HepG2 (cell line): Measurements from ENCODE around the gene LRRC27. TPM values are rescaled to one million over a fixed set of nuclear protein-coding genes. Genes with fewer than 3 reads are reported as not detected.
"Not testable (repeated sequence)": the region's sequence is repeated elsewhere in the genome, so short reads cannot be mapped to it uniquely, and the experiment has no call there.

Experiments used
- ATAC-seq: fragments of 200-7000 bp; cut with Tn5 transposase; 3 replicates; pipeline ENCODE4 v1.9.1; 2020; ENCODE audit warnings: mild to moderate bottlenecking, moderate library complexity
- BruUV-seq: library from RNA; stranded (reverse); fragments of 400-500 nt; replicated peaks from 2 replicates; lab custom pipeline; 2021; lab: Mats Ljungman, UMichigan
- CTCF ChIA-PET: fragments of 300-600 bp; formaldehyde crosslinking; extraction: SDS; loops from one replicate; lab custom pipeline; 2021; ENCODE audit warnings: low total read pairs, inconsistent platforms, low intra/inter-chr PET ratio; lab: Yijun Ruan, JAX
- POLR2A ChIA-PET: fragments of 350-600 bp; sonication (Branson Sonifier 250); formaldehyde crosslinking; loops from one replicate; lab custom pipeline; 2020; ENCODE audit warnings: antibody characterized with exemption, inconsistent platforms; lab: Yijun Ruan, JAX
- DNase-seq: peaks from one replicate; pipeline ENCODE4 v3.0.0-alpha.2; 2015; ENCODE audit warnings: low spot score
- FAIRE-seq: peaks from 3 replicates; lab custom pipeline; 2011; peaks lifted over from hg19 to GRCh38; lab: Jason Lieb, UNC
- H2AFZ ChIP-seq: one replicate; pipeline ENCODE4 v1.6.1; 2011; ENCODE audit warnings: low read length, inconsistent platforms
- H3K27ac ChIP-seq: fragments of 300-600 bp; 3 replicates; pipeline ENCODE4 v1.8.0; 2011; ENCODE audit warnings: mixed run types, mild to moderate bottlenecking, mixed read lengths, low read length, inconsistent platforms; ENCODE audit not compliant: insufficient read depth; ENCODE audit errors: extremely low read length
- H3K27me3 ChIP-seq, 2 experiments: fragments of 200-600 bp in 1 of 2; 2 replicates in 1 of 2; 3 replicates in 1 of 2; pipeline versions ENCODE4 v1.6.0 to v1.8.0; 2011; ENCODE audit warnings: low read length in 2 of 2, mild to moderate bottlenecking in 2 of 2, moderate library complexity in 2 of 2, inconsistent platforms in 1 of 2; ENCODE audit not compliant: insufficient read depth in 2 of 2, control insufficient read depth in 1 of 2
- H3K36me3 ChIP-seq, 2 experiments: fragments of 200-600 bp in 1 of 2; replicated peaks in 1 of 2; 2 replicates in 1 of 2; 3 replicates in 1 of 2; pipeline versions ENCODE4 v1.5.1 to v1.8.0; 2011; ENCODE audit warnings: low read length in 2 of 2, inconsistent platforms in 1 of 2; ENCODE audit not compliant: insufficient read depth in 2 of 2, control insufficient read depth in 1 of 2
- H3K4me1 ChIP-seq: 2 replicates; pipeline ENCODE4 v1.5.1; 2012; ENCODE audit warnings: low read length, inconsistent platforms; ENCODE audit not compliant: insufficient read depth
- H3K4me2 ChIP-seq: 2 replicates; pipeline ENCODE4 v1.6.0; 2011; ENCODE audit warnings: low read depth, low read length, inconsistent platforms
- H3K4me3 ChIP-seq, 3 experiments: fragments of 200-600 bp in 1 of 3; sonication (generic), shearing (Covaris generic) in 1 of 3; replicated peaks in 1 of 3; 2 replicates each; pipeline ENCODE4 v1.5.1; 2011 to 2016; ENCODE audit warnings: low read length in 3 of 3, inconsistent platforms in 2 of 3, low read depth in 2 of 3, mild to moderate bottlenecking in 2 of 3, control low read depth in 1 of 3, mixed read lengths in 1 of 3; ENCODE audit not compliant: insufficient read depth in 1 of 3
- H3K79me2 ChIP-seq: one replicate; pipeline ENCODE4 v1.6.1; 2011; ENCODE audit warnings: low read length, inconsistent platforms; ENCODE audit not compliant: insufficient read depth
- H3K9ac ChIP-seq: 2 replicates; pipeline ENCODE4 v1.6.0; 2011; ENCODE audit warnings: mild to moderate bottlenecking, low read depth, low read length, inconsistent platforms; ENCODE audit not compliant: insufficient read depth
- H3K9me3 ChIP-seq: 2 replicates; pipeline ENCODE4 v1.5.1; 2012; ENCODE audit warnings: mild to moderate bottlenecking, low read length
- H4K20me1 ChIP-seq: 2 replicates; pipeline ENCODE4 v1.6.0; 2011; ENCODE audit warnings: inconsistent platforms, mild to moderate bottlenecking, low read length, moderate library complexity; ENCODE audit not compliant: insufficient read depth
- ARNT2 ChIP-seq: sonication (generic); formaldehyde crosslinking; IDR thresholded peaks from 2 replicates; pipeline ENCODE4 v1.8.0; 2022; ENCODE audit warnings: mild to moderate bottlenecking, low read depth, missing genetic modification reagents, moderate library complexity
- ZNF354B ChIP-seq: sonication (generic); formaldehyde crosslinking; IDR thresholded peaks from 2 replicates; pipeline ENCODE4 v1.8.0; 2022; ENCODE audit warnings: mild to moderate bottlenecking, missing genetic modification reagents
- WGBS: methylation state at CpG from one replicate; pipeline ENCODE4 v1.1.6; 2017; ENCODE audit warnings: low lambda C conversion rate; 5-methylcytosine and 5-hydroxymethylcytosine counted together
- in situ Hi-C: cut with HindIII; loops from 2 replicates; pipeline ENCODE4 v1.10.0; 2017; ENCODE audit warnings: low pct_unique_long_range_greater_than_20kb; ENCODE audit not compliant: extremely low pct_ligation_motif_present
- intact Hi-C: fragments of 100-400 bp; cut with micrococcal nuclease; formaldehyde crosslinking; loops from one replicate; pipeline ENCODE4 v1.10.0; 2022; ENCODE audit not compliant: unreplicated experiment
- polyA plus RNA-seq, 8 experiments: library from polyadenylated mRNA; depleted of rRNA in 3 of 8; stranded (reverse) in 7 of 8; unstranded in 1 of 8; fragments of >200 nt; fragmentation: Illumina TruSeq in 4 of 8; extraction: Trizol in 4 of 8; gene quantifications; 2 replicates each; pipeline versions ENCODE4 v1.2.1 to v1.2.3, GENCODE V29; 2011 to 2016; ENCODE audit warnings: low read depth in 4 of 8, missing spikeins in 1 of 8, mixed read lengths in 1 of 8; ENCODE audit not compliant: insufficient read depth in 1 of 8
- total RNA-seq, 5 experiments: library from RNA; depleted of rRNA; stranded (reverse); fragments of >200 nt; fragmentation: Illumina TruSeq; extraction: Trizol; gene quantifications; 2 replicates each; pipeline ENCODE4 v1.2.3, GENCODE V29; 2016; ENCODE audit warnings: low read depth in 1 of 5

LRRC27 gene
- total and polyA plus RNA-seq, 2 of the 13 experiments (the other 11 are each of a cell fraction or from before 2014, with no cell fraction given) = 4.2 to 4.6 TPM

- in situ Hi-C loops = no loop called here
- FAIRE-seq = no peak
- no peak for DNase-seq
- TF ChIP-seq ARNT2 (CRISPR knock-in tag) = no peak
- peak; percentile 78; the same call in 1 of the 2 replicates for TF ChIP-seq ZNF354B (CRISPR knock-in tag)
- CTCF ChIA-PET = no interaction called here
- H3K79me2 ChIP-seq = no peaks in the 10 kb centered on the region
- no peak overlapping the region for H3K4me2 ChIP-seq
- POLR2A ChIA-PET = no interaction called here
- no peaks in the 10 kb centered on the region for H4K20me1 ChIP-seq
- H2AFZ ChIP-seq = no peak overlapping the region
- no peak for ATAC-seq
- H3K4me1 ChIP-seq = peaks cover 44% of the 10 kb centered on the region
- H3K4me3 ChIP-seq = no peak overlapping the region
- WGBS = 68% methylated on average over 4 of the region's 4 CpGs
- intact Hi-C loops = no loop called here
- BruUV-seq = no TSS peak
- no peaks in the 10 kb centered on the region for H3K36me3 ChIP-seq
- H3K27ac ChIP-seq = no peak overlapping the region
- no peaks in the 10 kb centered on the region for H3K9me3 ChIP-seq
- no peak overlapping the region for H3K9ac ChIP-seq
- peaks cover 0 to 6% of the 10 kb centered on the region in 2 experiments; a peak in 2 of 5 replicates for H3K27me3 ChIP-seq
These were observed 17.7 kb upstream of the LRRC27 start for GRCh38 chr10:132314336-132314735.

GRCh38 chr10:132314881-132315280, 17.1 kb upstream of the LRRC27 start:
- H3K4me1 ChIP-seq = peaks cover 44% of the 10 kb centered on the region
- in situ Hi-C loops, CTCF ChIA-PET, H4K20me1 ChIP-seq, H3K79me2 ChIP-seq, H3K27ac ChIP-seq, H3K4me2 ChIP-seq, DNase-seq, H3K27me3 ChIP-seq, H2AFZ ChIP-seq, H3K36me3 ChIP-seq, POLR2A ChIA-PET, ATAC-seq, BruUV-seq, intact Hi-C loops, H3K9ac ChIP-seq, H3K9me3 ChIP-seq, H3K4me3 ChIP-seq, FAIRE-seq: not testable (repeated sequence)
- 50% methylated on average over 8 of the region's 8 CpGs for WGBS
